Measurements from ENCODE around the gene SPATA21.
A peak's percentile ranks its signal among the peaks of the same experiment; 100 is the strongest.
"Not testable (repeated sequence)": the region's sequence is repeated elsewhere in the genome, so short reads cannot be mapped to it uniquely, and the experiment has no call there.

SPATA21 gene

GRCh38 chr1:16376971-16377370 lies 60.3 kb downstream of the SPATA21 start:
- no peak for DNase-seq

- no peak for DNase-seq
Observed at GRCh38 chr1:16375521-16376340, 61.5 kb downstream of the SPATA21 start.

- no peak for DNase-seq
Observed at GRCh38 chr1:16374266-16374665, 63.0 kb downstream of the SPATA21 start.

- no peak for DNase-seq
Observed at GRCh38 chr1:16372535-16373285, 64.5 kb downstream of the SPATA21 start.

- DNase-seq, result no peak
Observed at GRCh38 chr1:16371725-16372124, 65.5 kb downstream of the SPATA21 start.

GRCh38 chr1:16369821-16370220 lies 67.4 kb downstream of the SPATA21 start:
- no peak for DNase-seq

- no peak for DNase-seq
Observed at GRCh38 chr1:16367968-16368890, 69.0 kb downstream of the SPATA21 start.

GRCh38 chr1:16367258-16367967 lies 69.8 kb downstream of the SPATA21 start:
- DNase-seq, result peak; percentile 88

GRCh38 chr1:16366722-16367257 lies 70.4 kb downstream of the SPATA21 start, which contains the start of gene SZRD1:
Gene SZRD1, plus strand, starts transcription at chr1:16367242. Its CDS starts 16 bp downstream, at chr1:16367258.
- DNase-seq, result peak; percentile 95

GRCh38 chr1:16365146-16365498 lies 72.1 kb downstream of the SPATA21 start:
- not testable (repeated sequence) for DNase-seq

- DNase-seq, result no peak
Observed at GRCh38 chr1:16356867-16357266, 80.4 kb downstream of the SPATA21 start.

GRCh38 chr1:16354619-16355018 lies 82.6 kb downstream of the SPATA21 start:
- no peak for DNase-seq

- DNase-seq, result no peak
Observed at GRCh38 chr1:16352842-16353535, 84.2 kb downstream of the SPATA21 start.

GRCh38 chr1:16351994-16352841 lies 85.0 kb downstream of the SPATA21 start, which contains the start of gene FBXO42:
Gene FBXO42, minus strand, starts transcription at chr1:16352480. Its CDS starts 37,062 bp downstream, at chr1:16315418.
- peak; percentile 91 for DNase-seq

- no peak for DNase-seq
Observed at GRCh38 chr1:16351456-16351993, 85.7 kb downstream of the SPATA21 start.

GRCh38 chr1:16349847-16350406 lies 87.3 kb downstream of the SPATA21 start:
- DNase-seq, result no peak
